Thyroid gland (tissue), 4 donors: ENCODE results near the gene AOC3.

Source experiments
- CTCF ChIP-seq, 6 experiments: fragments of 200-600 bp in 3 of 6; fragments of 450-650 bp in 3 of 6; sonication (generic) in 3 of 6; IDR thresholded peaks; one replicate each; pipeline ENCODE4 v1.5.1; 2016 to 2019; ENCODE audit warnings: antibody characterized with exemption in 6 of 6, mild to moderate bottlenecking in 2 of 6, inconsistent platforms in 1 of 6, moderate library complexity in 1 of 6
- POLR2A ChIP-seq, 2 donors: fragments of 450-650 bp; IDR thresholded peaks; one replicate each; pipeline ENCODE4 v1.6.1; 2017; ENCODE audit warnings: antibody characterized with exemption in 2 of 2, mild to moderate bottlenecking in 2 of 2, moderate library complexity in 1 of 2

- TF ChIP-seq CTCF (IDR thresholded peaks at IDR 0.05) (no peak), POLR2A (IDR thresholded peaks at IDR 0.05) (no peak)
Measured at GRCh38 chr17:42841975-42842685, 8.9 kb upstream of the AOC3 start.
